GM19238 (cell line): ENCODE results near the gene MTSS2.

Source experiments
- DNase-seq: peaks from one replicate; pipeline ENCODE4 v3.0.0; 2011; ENCODE audit warnings: low spot score; ENCODE audit not compliant: insufficient read length

The MTSS2 gene

DNA sequence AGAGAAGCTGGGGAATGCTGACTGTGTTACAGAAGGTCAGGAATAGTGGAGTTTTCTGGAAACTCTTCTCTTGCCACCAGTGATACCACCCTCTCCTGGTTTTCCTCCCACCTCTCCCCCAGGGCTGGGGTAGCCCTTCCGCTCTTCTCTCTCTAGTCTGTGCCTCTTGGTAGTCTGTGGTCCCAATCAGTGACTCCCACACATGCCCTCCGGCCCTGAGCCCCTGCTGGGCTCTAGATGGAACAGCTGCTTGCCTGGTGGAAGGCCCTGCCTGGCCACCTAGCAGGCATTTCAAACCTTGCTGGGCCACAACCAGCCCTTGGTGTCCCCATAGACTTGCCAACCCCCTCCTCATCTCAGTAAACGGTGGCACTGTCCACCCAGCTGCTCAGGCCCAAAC is 15.2 kb upstream of the MTSS2 start:
- no peak for DNase-seq

- DNase-seq, result no peak
These were observed 14.5 kb upstream of the MTSS2 start for GRCh38 chr16:70700101-70701020.

GRCh38 chr16:70699696-70700095 is 13.8 kb upstream of the MTSS2 start:
- no peak for DNase-seq

DNA sequence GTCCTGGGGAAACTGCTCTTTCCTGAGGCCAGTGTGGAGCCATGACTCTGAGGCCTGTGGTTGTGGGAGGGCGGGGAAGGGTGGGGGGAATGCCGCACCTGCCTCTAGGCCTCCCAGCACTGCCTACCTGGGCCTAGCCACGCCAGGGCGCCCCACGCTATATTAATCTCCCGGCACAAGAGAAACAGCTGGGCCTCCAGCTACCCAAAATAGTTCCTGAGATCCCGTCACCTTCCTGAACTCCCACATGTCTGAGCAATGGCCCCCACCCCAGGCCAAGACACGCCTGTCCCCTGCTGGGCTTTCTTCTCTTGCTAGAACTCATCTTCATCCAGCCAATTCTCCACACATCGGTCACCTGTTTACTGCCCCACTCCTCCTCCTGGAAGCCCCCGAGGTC is 13.0 kb upstream of the MTSS2 start:
- no peak for DNase-seq

DNA sequence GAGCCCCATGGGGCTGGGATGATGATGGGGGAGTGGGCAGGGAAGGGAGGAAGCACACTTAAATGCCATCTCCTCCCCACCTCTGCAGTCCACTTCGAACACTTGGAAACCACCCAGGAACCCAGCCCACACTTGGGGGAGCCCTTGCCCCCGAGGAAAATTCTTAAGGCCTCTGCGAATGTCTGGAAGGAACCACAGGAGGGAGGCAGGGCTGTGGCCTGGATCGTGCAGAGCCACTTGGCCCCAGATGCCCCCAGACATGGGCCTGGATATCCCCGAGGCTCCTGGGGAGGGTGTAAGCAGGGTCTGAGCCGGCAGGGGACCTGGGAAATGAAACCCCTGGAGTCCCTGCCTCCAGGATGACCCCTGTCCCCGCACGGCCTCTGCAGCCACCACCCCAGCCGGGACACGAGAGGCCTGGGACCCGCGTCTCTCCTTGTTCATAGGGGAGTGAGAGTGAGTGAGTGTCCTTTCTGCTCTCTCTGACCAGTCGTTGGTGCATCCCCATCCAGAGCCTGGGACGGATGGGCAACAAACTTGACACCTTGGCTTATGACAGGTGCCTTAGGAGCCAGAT is 11.8 kb upstream of the MTSS2 start:
- DNase-seq, result no peak

DNA sequence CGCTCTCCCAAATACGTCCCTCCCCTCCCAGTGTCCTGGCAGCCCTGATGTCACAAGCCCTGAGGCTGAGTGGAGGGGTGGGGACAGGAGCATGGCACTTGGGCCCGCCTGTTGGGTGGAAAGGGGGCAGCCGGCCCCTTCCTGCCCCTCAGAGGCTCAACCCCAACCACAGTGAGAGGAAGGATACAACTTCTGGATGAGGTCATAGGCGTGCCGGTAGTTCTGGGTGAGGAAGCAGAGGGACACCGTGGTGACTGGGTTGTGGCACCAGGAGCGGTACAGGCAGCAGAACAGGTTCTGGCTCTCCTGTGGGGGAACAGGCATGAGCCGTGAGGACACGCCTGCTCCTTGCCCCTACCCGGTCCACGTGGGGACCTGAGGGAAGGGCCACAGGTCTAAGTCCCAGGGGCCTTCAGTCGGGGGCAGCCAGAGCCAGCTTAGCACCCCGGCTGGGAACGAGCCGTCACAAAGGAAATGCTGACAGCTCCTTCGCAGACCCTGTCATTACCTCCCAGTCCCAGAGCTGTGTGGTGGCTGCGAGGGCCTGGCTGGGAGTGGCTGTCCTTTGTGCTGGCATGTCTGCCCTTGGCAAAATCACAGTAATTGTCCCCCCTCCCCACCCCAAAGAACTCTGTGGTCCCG is 11.2 kb upstream of the MTSS2 start:
- no peak for DNase-seq

DNA sequence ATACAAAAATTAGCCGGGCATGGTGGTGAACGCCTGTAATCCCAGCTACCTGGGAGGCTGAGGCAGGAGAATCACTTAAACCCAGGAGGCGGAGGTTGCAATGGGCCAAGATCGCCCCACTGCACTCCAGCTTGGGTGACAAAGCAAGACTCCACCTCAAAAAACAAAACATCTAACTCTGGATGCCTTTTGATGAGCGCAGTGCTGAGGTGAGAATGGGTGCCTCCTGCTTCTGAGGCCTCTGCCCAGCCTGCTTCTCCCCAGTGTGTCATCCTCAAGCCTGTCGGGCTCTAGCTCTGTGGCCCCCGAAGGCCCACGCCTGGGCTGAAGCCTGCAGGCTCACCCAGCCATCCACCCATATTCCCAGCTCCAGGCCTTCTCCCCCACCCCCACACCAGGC is 10.5 kb upstream of the MTSS2 start:
- DNase-seq, result no peak

GRCh38 chr16:70695331-70696070 is 9.6 kb upstream of the MTSS2 start:
- DNase-seq, result peak; percentile 48

DNA sequence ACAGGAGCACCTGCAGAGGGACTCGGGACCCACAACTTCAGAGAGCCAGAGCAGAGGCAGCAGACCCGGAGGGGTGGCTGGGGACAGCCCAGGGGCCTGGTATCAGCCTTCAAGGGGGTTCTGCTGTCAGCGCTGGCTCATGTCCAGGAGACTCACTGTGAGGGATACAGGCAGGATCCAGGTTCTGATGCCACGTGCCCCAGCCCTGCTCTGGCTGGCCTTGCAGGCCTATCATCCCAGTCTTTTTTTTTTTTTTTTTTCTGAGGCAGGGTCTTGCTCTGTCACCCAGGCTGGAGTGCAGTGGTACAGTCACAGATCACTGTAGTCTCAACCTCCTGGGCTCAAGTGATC is 9.0 kb upstream of the MTSS2 start:
- no peak for DNase-seq

DNA sequence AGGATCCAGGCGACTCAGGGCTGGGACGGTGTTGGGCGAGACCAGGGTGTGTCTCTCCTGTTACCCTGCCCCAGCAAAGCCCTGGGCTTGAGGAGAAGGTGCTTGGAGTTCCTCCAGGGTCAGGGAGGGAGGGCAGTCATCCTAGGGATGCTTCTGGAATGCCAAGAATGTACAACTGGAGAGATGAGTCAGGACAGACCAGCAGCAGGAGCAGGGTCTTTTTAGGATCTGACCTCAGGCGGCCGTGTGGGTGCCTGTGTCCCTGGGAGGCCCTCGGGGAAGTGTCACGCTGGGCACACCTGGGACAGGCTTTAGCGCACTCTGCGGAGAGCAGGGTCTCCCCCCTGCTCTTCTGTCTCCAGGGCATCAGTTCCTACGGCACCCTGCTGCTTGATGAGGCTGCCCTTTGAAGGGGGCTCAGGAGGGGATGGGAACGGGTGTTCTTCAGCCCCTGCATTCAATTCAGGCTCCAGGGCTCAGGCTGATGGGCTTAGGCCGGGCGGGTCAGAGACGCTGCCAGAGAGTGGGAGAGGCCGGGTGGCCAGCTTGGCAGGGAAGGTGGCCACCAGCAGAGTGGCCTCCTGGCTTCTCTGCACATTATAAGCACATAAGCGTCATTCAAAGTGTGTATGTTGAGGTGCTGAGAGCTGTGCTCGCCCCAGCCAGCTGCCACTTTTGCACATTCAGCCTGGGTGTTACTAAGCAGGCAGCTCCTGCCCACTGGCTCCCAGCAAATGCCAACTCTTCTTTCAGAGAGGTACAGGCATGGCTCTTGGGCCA is 8.4 kb upstream of the MTSS2 start:
- DNase-seq, result no peak

GRCh38 chr16:70692873-70693671 is 7.2 kb upstream of the MTSS2 start:
- DNase-seq, result no peak

DNA sequence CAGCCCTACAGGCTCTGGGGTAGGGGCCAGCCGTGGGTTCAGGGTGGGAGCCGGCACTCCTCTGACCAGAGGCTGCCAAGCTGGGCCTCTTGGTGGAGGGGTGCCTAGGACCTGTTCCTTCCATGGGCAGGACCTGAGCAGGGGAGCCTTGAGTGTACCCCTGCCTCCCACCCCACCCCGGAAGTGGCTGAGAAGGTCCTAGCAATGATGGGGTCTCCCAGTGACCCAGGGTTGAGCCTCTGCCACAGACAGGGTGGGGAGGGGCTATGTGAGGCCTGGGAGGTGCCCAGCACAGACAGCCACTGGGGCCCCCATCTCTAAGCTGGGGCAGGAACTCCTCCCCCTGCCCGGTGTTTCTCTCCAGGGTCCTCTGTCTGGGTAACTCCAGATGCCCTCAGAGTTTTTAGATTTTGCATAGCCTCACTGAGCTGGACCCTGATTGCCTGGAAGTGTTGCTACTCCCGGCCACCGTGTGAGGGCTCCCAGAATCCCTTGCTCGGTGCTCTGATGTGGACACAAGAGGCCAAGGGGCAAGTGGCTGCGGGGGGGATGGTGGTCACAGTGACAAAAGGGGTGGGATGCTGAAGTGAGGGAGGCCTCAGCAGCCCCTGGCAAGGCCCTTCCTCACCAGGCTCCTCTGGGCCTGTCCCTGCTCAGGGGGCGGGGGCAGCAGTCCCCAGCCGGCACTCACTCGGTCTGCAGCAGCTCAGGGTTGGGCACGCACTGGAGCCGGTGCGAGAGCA is 6.4 kb upstream of the MTSS2 start:
- no peak for DNase-seq

DNA sequence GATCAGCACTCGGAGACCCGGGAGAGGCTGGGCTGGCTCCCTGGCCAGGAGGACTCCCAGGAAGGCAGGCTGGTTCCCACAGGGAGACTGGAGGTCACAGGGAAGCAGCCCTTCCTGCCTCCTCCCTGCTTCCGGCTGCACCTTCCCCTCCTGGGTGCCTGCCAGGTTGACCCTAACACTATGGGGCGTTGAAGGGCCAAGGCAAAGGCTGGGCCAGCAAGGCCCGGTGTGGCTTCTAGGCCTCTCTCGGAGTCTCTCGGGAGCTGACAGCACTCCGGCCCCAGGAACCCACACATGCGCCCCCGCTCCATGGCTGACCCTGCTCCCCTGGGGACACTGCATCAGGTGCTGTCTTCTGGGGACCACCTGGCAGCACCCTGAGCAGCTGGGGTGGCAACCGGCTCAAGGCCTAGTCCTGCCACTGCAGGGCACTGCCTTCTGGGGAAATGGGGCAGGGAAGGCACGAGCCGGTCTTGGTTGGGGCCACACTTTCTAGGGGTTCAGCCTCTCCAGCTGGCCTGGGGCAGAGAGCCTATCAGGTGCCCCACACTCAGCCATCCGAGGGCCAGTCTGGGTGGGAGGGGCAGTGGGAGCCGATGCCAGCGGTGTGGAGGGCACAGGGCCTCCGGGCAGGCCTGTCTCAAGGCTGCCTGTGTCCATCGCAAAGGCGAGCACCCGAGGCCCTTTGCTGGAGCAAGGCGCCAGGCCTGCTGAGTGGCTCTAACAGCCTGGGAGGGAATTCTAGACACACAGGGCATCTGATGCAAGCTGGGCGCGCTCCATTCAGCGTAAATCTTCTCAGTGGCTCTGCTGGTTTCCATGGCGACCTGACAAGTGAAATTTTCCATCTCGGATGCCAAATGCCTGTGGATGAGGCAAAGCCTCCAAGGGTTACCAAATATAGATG is 5.6 kb upstream of the MTSS2 start:
- DNase-seq, result no peak

DNA sequence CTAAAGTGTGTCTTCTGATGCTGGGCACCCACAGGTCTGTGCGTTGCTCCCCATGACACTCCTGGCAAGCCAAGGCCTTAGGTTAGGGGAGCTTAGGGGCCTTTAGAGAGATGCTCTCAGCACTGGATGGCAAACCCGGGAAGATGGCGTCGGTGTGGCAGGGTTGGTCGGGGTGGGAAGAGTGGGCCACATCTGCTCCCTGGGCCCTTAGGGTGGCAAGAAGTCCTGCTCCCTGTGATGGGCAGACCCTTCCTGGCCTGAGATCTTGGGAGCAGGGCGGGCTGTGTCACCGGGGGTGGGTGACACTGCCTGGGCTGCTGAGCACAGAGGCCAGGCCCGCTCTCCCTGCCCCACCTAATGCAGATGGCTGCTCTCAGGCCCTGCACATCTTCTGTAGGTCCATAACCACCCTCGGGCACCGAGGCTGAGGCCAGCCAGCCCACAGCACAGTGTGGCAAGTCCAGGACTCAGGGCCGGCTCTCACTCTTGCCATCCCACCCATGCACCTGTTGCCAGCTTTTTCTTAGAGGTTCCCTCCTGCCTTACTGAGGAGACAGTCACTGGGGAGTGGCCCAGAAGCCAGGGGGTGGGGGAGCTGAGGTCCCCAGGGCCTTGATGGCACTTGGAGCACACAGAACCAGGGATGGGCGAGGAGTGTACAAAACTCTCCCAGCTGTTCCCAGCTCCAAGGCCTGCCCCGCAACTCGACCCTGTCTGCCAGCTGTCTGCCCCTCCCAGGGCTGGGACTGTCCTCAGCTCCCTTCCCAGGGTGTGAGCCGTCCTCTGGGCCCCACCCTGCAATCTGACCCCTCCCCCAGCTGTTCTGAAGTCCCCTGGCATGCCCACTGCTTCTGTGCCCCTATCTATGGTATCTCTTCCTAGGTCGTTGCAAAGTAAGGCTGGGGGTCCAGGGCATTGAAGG is 4.4 kb upstream of the MTSS2 start:
- DNase-seq, result no peak

DNA sequence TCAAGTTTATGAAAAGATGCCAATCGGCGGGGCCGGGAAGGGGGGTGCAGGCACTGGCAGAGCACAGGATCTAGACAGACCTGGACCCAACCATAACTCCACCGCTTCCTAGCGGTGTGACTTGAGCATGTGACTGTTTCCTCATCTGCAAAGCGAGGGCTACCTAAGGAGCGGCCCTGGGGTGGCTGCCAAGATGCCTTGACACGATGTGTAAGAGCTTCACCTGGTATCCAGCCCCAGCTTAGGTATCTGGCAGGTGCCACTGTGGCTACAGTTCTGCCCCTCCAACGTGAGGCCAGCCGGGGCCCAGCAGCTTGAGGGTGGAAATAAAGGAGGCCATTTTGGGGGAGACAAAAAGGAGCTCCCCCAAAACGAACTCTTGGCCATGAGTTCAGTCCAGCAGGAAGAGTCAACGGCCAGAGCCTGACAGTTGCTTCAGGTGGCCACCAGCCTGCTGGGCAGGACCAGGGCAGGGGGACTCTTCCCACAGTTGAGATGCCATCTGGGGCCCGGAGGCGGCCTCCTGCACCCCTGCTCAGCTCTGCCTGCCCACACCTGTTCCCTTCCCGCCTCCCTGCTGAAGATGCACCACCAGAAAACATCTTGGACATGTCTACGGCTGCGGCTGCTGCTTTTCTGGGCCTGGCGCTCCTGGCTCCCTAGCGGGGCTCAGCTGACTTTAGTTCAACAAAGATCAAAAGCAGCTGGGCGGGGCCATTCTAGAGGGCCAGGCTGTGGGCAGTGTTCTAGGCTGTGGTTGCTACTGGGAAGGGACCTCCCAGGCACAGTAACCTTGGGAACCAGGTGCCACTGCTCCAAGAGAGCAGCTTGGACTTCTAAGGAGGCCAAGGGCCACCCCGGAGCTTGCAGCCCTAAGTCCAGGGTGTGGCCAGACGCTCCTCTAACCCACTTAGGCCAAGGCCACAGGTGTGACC is 3.4 kb upstream of the MTSS2 start:
- no peak for DNase-seq

- no peak for DNase-seq
These were observed 2.4 kb upstream of the MTSS2 start for GRCh38 chr16:70688246-70688742.
